ENCODE measurements around the gene PCIF1.

Gene PCIF1

GRCh38 chr20:45949542-45950329 lies 15.3 kb downstream of the PCIF1 start:
- H3K9me3 ChIP-seq (ENCODE audit: control insufficient read depth, insufficient read depth, low read length) = no peaks in the 10 kb centered on the region
- H3K27me3 ChIP-seq (ENCODE audit: control insufficient read depth, low read length) = no peaks in the 10 kb centered on the region
- no peaks in the 10 kb centered on the region for H3K9me2 ChIP-seq (replicated peaks; ENCODE audit: control insufficient read depth, low read length)
- TF ChIP-seq EZH2phosphoT487 (IDR thresholded peaks at IDR 0.05; ENCODE audit: borderline replicate concordance, low read length) (no peak), CTCF (IDR thresholded peaks at IDR 0.05; ENCODE audit: low read depth, low read length, poor library complexity, severe bottlenecking) (no peak)
- H3K79me2 ChIP-seq (ENCODE audit: control insufficient read depth, low read length) = no peaks in the 10 kb centered on the region
- H3K27ac ChIP-seq (ENCODE audit: low read depth, low read length) = no peak overlapping the region
- no peak overlapping the region for H3K4me2 ChIP-seq (ENCODE audit: low read length)
- H3K4me3 ChIP-seq (ENCODE audit: low read length) = no peak overlapping the region
- no peaks in the 10 kb centered on the region for H4K20me1 ChIP-seq (ENCODE audit: control insufficient read depth, insufficient read depth, low read depth, low read length)
- H3F3A ChIP-seq (ENCODE audit: control insufficient read depth, insufficient read depth) = no peaks in the 10 kb centered on the region
- peaks cover 80% of the 10 kb centered on the region for H3K36me3 ChIP-seq (ENCODE audit: control insufficient read depth, low read length)
- peaks cover 8% of the 10 kb centered on the region for H3K4me1 ChIP-seq (ENCODE audit: control insufficient read depth, low read length)

DNA sequence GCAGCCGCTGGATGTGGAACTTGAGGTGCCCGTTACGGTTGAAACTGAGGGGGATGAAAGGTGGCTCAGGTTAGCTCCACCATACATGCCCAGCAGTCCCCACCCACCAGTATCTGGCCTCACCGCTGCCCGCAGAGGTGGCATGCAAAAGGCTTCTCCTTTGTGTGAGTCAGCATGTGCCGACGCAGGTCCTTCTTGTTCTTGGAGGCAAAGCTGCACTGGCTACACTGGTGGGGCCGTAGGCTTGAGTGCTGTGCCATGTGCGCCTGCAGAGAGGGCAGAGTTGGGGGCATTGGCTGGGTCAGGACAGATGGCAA lies 15.8 kb downstream of the PCIF1 start:
- H3K36me3 ChIP-seq (ENCODE audit: control insufficient read depth, low read length) = peaks cover 74% of the 10 kb centered on the region
- H3K4me2 ChIP-seq (ENCODE audit: low read length) = no peak overlapping the region
- H3F3A ChIP-seq (ENCODE audit: control insufficient read depth, insufficient read depth) = no peaks in the 10 kb centered on the region
- H4K20me1 ChIP-seq (ENCODE audit: control insufficient read depth, insufficient read depth, low read depth, low read length) = no peaks in the 10 kb centered on the region
- TF ChIP-seq CTCF (IDR thresholded peaks at IDR 0.05; ENCODE audit: low read depth, low read length, poor library complexity, severe bottlenecking) (no peak), EZH2phosphoT487 (IDR thresholded peaks at IDR 0.05; ENCODE audit: borderline replicate concordance, low read length) (no peak)
- H3K27me3 ChIP-seq (ENCODE audit: control insufficient read depth, low read length) = no peaks in the 10 kb centered on the region
- H3K4me3 ChIP-seq (ENCODE audit: low read length) = no peak overlapping the region
- no peaks in the 10 kb centered on the region for H3K9me2 ChIP-seq (replicated peaks; ENCODE audit: control insufficient read depth, low read length)
- H3K9me3 ChIP-seq (ENCODE audit: control insufficient read depth, insufficient read depth, low read length) = no peaks in the 10 kb centered on the region
- no peak overlapping the region for H3K27ac ChIP-seq (ENCODE audit: low read depth, low read length)
- H3K79me2 ChIP-seq (ENCODE audit: control insufficient read depth, low read length) = no peaks in the 10 kb centered on the region
- H3K4me1 ChIP-seq (ENCODE audit: control insufficient read depth, low read length) = peaks cover 8% of the 10 kb centered on the region

DNA sequence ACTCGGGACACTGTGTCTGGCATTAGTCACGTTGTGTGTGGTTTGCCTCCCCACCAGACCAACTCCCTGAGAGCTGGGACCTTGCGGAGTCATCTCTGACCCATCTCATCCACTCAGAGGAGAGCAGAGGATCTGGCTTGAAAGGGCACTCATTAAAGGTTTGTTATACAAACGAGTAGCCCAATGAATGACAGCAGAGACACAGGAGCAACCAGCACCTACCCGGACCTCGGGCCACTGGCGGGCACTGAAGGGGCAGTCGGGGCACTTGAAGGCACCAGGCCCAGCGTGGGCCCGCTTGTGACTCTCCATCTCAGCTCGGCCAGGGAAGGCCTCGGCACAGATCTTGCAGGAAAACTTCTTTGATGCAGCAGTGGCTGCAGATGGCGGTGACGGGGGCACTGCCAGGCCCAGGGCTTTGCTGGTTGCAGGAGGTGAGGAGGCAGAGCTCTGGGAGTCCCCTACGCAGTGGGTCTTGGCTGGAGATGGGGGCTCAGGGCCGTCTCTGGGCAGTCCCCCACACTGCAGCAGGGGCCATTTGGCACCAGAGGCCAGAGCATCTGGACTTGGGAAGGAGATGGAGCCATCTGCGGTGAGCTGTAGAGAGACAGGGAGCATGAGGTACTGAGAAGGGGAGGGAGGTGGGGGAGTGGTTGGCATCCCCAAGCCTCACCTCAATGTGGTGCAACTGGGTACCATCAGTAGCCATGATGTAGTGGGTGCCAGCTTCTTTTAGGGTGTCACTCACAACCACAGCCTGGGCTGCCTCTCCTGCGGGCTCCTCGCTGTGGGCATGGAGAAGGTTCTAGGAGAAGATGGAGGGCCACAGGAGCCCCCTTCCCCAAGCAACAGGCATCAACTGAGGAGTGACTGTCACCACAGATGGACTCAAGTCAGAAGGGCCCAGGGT lies 17.7 kb downstream of the PCIF1 start:
- Histone ChIP-seq H3K27ac (ENCODE audit: low read depth, low read length) (no peak overlapping the region), H3K4me1 (ENCODE audit: control insufficient read depth, low read length) (peaks cover 8% of the 10 kb centered on the region), H4K20me1 (ENCODE audit: control insufficient read depth, insufficient read depth, low read depth, low read length) (no peaks in the 10 kb centered on the region), H3K4me2 (ENCODE audit: low read length) (no peak overlapping the region), H3F3A (ENCODE audit: control insufficient read depth, insufficient read depth) (no peaks in the 10 kb centered on the region), H3K9me2 (replicated peaks; ENCODE audit: control insufficient read depth, low read length) (no peaks in the 10 kb centered on the region), H3K36me3 (ENCODE audit: control insufficient read depth, low read length) (peaks cover 60% of the 10 kb centered on the region), H3K27me3 (ENCODE audit: control insufficient read depth, low read length) (no peaks in the 10 kb centered on the region), H3K79me2 (ENCODE audit: control insufficient read depth, low read length) (no peaks in the 10 kb centered on the region), H3K9me3 (ENCODE audit: control insufficient read depth, insufficient read depth, low read length) (no peaks in the 10 kb centered on the region), H3K4me3 (ENCODE audit: low read length) (no peak overlapping the region)
- no peak for TF ChIP-seq CTCF (IDR thresholded peaks at IDR 0.05; ENCODE audit: low read depth, low read length, poor library complexity, severe bottlenecking)
- TF ChIP-seq EZH2phosphoT487 (IDR thresholded peaks at IDR 0.05; ENCODE audit: borderline replicate concordance, low read length) = no peak
